Endothelial cell of umbilical vein (primary cell): ENCODE measurements around the gene MUCL3. TPM values are rescaled to one million over a fixed set of nuclear protein-coding genes. Genes with fewer than 3 reads are reported as not detected.

Source experiments
- BruUV-seq: library from RNA; stranded (reverse); fragments of 400-500 nt; replicated peaks from 2 replicates; lab custom pipeline; 2021; lab: Mats Ljungman, UMichigan
- CTCF ChIA-PET: fragments of 300-600, 350-600 bp; sonication (Branson Sonifier 250); formaldehyde crosslinking; loops from one replicate; lab custom pipeline; 2021; ENCODE audit warnings: antibody characterized with exemption, inconsistent platforms; lab: Charles Lee
- POLR2A ChIA-PET: fragments of 300-600, 350-600 bp; sonication (Branson Sonifier 250); formaldehyde crosslinking; loops from one replicate; lab custom pipeline; 2021; ENCODE audit warnings: antibody characterized with exemption, inconsistent platforms; lab: Charles Lee
- DNase-seq: peaks from one replicate; pipeline ENCODE4 v3.0.0-alpha.2; 2011; ENCODE audit warnings: low read depth, low spot score
- FAIRE-seq: peaks from 2 replicates; lab custom pipeline; 2011; peaks lifted over from hg19 to GRCh38; lab: Jason Lieb, UNC
- H2AFZ ChIP-seq: 2 replicates; pipeline ENCODE4 v1.6.0; 2012; ENCODE audit warnings: low read depth, low read length, control low read depth, inconsistent platforms
- H3K27ac ChIP-seq: 2 replicates; pipeline ENCODE4 v1.5.1; 2011; ENCODE audit warnings: low read depth, mild to moderate bottlenecking, control low read depth, low read length, moderate library complexity; ENCODE audit not compliant: insufficient read depth
- H3K27me3 ChIP-seq, 2 experiments: 2 replicates each; pipeline versions ENCODE4 v1.6.0 to v1.6.1; 2011; ENCODE audit warnings: low read length in 2 of 2, mixed read lengths in 1 of 2; ENCODE audit not compliant: control insufficient read depth in 2 of 2, insufficient read depth in 2 of 2
- H3K36me3 ChIP-seq, 2 experiments: 2 replicates in 1 of 2; 3 replicates in 1 of 2; pipeline ENCODE4 v1.5.1; 2011; ENCODE audit warnings: low read length in 2 of 2, mild to moderate bottlenecking in 1 of 2, moderate library complexity in 1 of 2; ENCODE audit not compliant: control insufficient read depth in 2 of 2, insufficient read depth in 2 of 2; ENCODE audit errors: extremely low read depth in 1 of 2
- H3K4me1 ChIP-seq: 3 replicates; pipeline ENCODE4 v1.5.1; 2011; ENCODE audit warnings: mild to moderate bottlenecking, low read length; ENCODE audit not compliant: control insufficient read depth, insufficient read depth; ENCODE audit errors: extremely low read depth
- H3K4me2 ChIP-seq: 2 replicates; pipeline ENCODE4 v1.6.1; 2011; ENCODE audit warnings: low read length, control low read depth, mixed read lengths; ENCODE audit not compliant: insufficient read depth
- H3K4me3 ChIP-seq, 3 experiments: fragments of 200-600 bp in 1 of 3; sonication (generic), shearing (Covaris generic) in 1 of 3; replicated peaks in 1 of 3; 2 replicates each; pipeline ENCODE4 v1.5.1; 2011 to 2016; ENCODE audit warnings: control low read depth in 3 of 3, low read length in 3 of 3, mild to moderate bottlenecking in 2 of 3, inconsistent platforms in 1 of 3, low read depth in 1 of 3, moderate library complexity in 1 of 3; ENCODE audit not compliant: insufficient read depth in 1 of 3
- H3K79me2 ChIP-seq: 2 replicates; pipeline ENCODE4 v1.6.0; 2012; ENCODE audit warnings: low read length, inconsistent platforms; ENCODE audit not compliant: control insufficient read depth, insufficient read depth
- H3K9ac ChIP-seq: replicated peaks from 2 replicates; pipeline ENCODE3; 2011; ENCODE audit warnings: low read length, control low read depth; ENCODE audit not compliant: insufficient read depth; ENCODE audit errors: extremely low read depth
- H3K9me1 ChIP-seq: replicated peaks from 3 replicates; pipeline ENCODE4 v1.6.0; 2011; ENCODE audit warnings: mild to moderate bottlenecking, low read length; ENCODE audit not compliant: control insufficient read depth, insufficient read depth; ENCODE audit errors: extremely low read depth
- H3K9me3 ChIP-seq: replicated peaks from 2 replicates; pipeline ENCODE4 v1.5.1; 2012; ENCODE audit warnings: low read length, inconsistent platforms; ENCODE audit not compliant: control insufficient read depth, insufficient read depth
- H4K20me1 ChIP-seq: replicated peaks from 2 replicates; pipeline ENCODE3; 2011; ENCODE audit warnings: mild to moderate bottlenecking, low read length; ENCODE audit not compliant: control insufficient read depth, insufficient read depth; ENCODE audit errors: extremely low read depth
- EZH2 ChIP-seq: IDR thresholded peaks from 2 replicates; pipeline ENCODE4 v1.6.1; 2012; ENCODE audit warnings: borderline replicate concordance, low read depth, mild to moderate bottlenecking, moderate library complexity, low read length, inconsistent platforms; ENCODE audit not compliant: severe bottlenecking
- FOS ChIP-seq: IDR thresholded peaks from 2 replicates; pipeline ENCODE4 v1.6.1; 2011; ENCODE audit warnings: mild to moderate bottlenecking, low read length, moderate library complexity, borderline replicate concordance; ENCODE audit not compliant: insufficient read depth
- GATA2 ChIP-seq: IDR thresholded peaks from 2 replicates; pipeline ENCODE4 v1.7.0; 2011; ENCODE audit warnings: low read depth, mild to moderate bottlenecking, moderate library complexity, mixed read lengths, low read length; ENCODE audit not compliant: insufficient read length, insufficient read depth
- JUN ChIP-seq: IDR thresholded peaks from 2 replicates; pipeline ENCODE4 v1.6.1; 2011; ENCODE audit warnings: borderline replicate concordance, low read depth; ENCODE audit not compliant: insufficient read length, insufficient read depth
- MYC ChIP-seq: IDR thresholded peaks from one replicate; pipeline ENCODE4 v1.6.1; 2011; ENCODE audit warnings: mild to moderate bottlenecking, low read depth, low read length
- POLR2A ChIP-seq: IDR thresholded peaks from 2 replicates; pipeline ENCODE4 v1.6.1; 2012; ENCODE audit warnings: low read depth, mild to moderate bottlenecking, control low read depth, low read length
- POLR2AphosphoS5 ChIP-seq: IDR thresholded peaks from 2 replicates; pipeline ENCODE4 v1.6.1; 2012; ENCODE audit warnings: low read depth, mild to moderate bottlenecking, control low read depth, low read length, moderate library complexity; ENCODE audit not compliant: insufficient read depth
- dilution Hi-C: fragments of 300-500 bp; cut with MboI; formaldehyde crosslinking; loops from one replicate; pipeline ENCODE4 v1.15.0; 2019; ENCODE audit warnings: low sequenced_read_pairs; ENCODE audit not compliant: extremely low pct_ligation_motif_present
- intact Hi-C: fragments of 100-400 bp; cut with micrococcal nuclease; formaldehyde crosslinking; loops from one replicate; pipeline ENCODE4 v1.10.0; 2022
- polyA plus RNA-seq, 4 experiments: library from polyadenylated mRNA; depleted of rRNA in 3 of 4; stranded (reverse) in 3 of 4; unstranded in 1 of 4; fragments of >200 nt; gene quantifications; 2 replicates each; pipeline versions ENCODE4 v1.2.1 to v1.2.3, GENCODE V29; 2011 to 2012; ENCODE audit warnings: missing spikeins in 1 of 4
- total RNA-seq: library from RNA; stranded (reverse); gene quantifications from 2 replicates; pipeline ENCODE4 v1.2.3, GENCODE V29; 2021
- TF ChIP-seq, protein P1 (sequence below): IDR thresholded peaks from 2 replicates; pipeline ENCODE4 v1.6.1; 2011; ENCODE audit not compliant: insufficient read depth, insufficient read length
- TF ChIP-seq, protein P2 (sequence below), 2 donors: IDR thresholded peaks; 1 replicate in 1 of 2; 2 replicates in 1 of 2; pipeline ENCODE4 v1.5.1; 2011; ENCODE audit warnings: low read length in 2 of 2, mild to moderate bottlenecking in 2 of 2, moderate library complexity in 2 of 2, control low read depth in 1 of 2, inconsistent platforms in 1 of 2, low read depth in 1 of 2; ENCODE audit not compliant: insufficient read depth in 1 of 2; ENCODE audit errors: extremely low read depth in 1 of 2

MUCL3 gene
- total and polyA plus RNA-seq, 2 donors (not counting 3 experiments of a cell fraction or from before 2014, with no cell fraction given) = not detected

DNA sequence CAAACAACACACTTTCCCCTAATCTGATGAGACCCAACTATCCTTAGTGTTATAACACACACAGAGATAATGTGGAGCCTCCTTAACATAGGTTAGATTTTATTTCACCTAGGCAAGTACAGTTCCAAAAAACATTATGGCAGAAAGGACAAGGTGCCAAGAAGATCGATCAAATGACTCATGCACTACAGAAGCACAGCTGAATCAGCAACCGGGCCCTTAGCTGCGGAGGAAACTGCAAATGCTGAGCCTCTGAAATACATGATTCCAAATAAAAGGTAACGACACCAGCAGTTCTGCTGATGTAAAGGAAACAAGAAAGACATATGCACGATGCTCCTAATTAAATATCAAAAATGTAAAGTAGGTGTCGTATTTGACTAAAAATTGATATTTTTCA, 22.9 kb downstream of the MUCL3 start:
- BruUV-seq = no TSS peak
- Histone ChIP-seq H3K4me3 (no peak overlapping the region), H3K9me1 (no peaks in the 10 kb centered on the region), H3K36me3 (no peaks in the 10 kb centered on the region), H3K9me3 (no peaks in the 10 kb centered on the region), H3K79me2 (no peaks in the 10 kb centered on the region), H4K20me1 (no peaks in the 10 kb centered on the region), H2AFZ (no peak overlapping the region), H3K4me2 (no peak overlapping the region), H3K9ac (no peak overlapping the region), H3K4me1 (no peaks in the 10 kb centered on the region), H3K27me3 (peaks cover 8 to 12% of the 10 kb centered on the region in 2 experiments), H3K27ac (no peak overlapping the region)
- ChIA-PET CTCF (interaction anchor here (0.7 kb wide), 1 partner anchor 179 kb away, joined by 3 read pairs; no protein-coding TSS in a partner anchor), POLR2A (no interaction called here)
- intact Hi-C loops = no loop called here
- dilution Hi-C loops = no loop called here
- TF ChIP-seq POLR2A (no peak), MYC (no peak), JUN (no peak), EZH2 (no peak), POLR2AphosphoS5 (no peak), GATA2 (no peak), FOS (no peak)
- TF ChIP-seq, protein P1, sequence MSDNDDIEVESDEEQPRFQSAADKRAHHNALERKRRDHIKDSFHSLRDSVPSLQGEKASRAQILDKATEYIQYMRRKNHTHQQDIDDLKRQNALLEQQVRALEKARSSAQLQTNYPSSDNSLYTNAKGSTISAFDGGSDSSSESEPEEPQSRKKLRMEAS = no peak
- TF ChIP-seq, protein P2, sequence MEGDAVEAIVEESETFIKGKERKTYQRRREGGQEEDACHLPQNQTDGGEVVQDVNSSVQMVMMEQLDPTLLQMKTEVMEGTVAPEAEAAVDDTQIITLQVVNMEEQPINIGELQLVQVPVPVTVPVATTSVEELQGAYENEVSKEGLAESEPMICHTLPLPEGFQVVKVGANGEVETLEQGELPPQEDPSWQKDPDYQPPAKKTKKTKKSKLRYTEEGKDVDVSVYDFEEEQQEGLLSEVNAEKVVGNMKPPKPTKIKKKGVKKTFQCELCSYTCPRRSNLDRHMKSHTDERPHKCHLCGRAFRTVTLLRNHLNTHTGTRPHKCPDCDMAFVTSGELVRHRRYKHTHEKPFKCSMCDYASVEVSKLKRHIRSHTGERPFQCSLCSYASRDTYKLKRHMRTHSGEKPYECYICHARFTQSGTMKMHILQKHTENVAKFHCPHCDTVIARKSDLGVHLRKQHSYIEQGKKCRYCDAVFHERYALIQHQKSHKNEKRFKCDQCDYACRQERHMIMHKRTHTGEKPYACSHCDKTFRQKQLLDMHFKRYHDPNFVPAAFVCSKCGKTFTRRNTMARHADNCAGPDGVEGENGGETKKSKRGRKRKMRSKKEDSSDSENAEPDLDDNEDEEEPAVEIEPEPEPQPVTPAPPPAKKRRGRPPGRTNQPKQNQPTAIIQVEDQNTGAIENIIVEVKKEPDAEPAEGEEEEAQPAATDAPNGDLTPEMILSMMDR (IDR thresholded peaks at IDR 0.05; ENCODE audit: extremely low read depth in 1 of 2, insufficient read depth in 1 of 2, low read depth in 1 of 2, low read length in 2 of 2) = no peak
- DNase-seq (no peak), FAIRE-seq (no peak)
